CD4-positive, alpha-beta T cell treated with Interleukin-4 for 1 hour (primary cell): ENCODE measurements around the gene CDH22.

ENCODE experiments used
- DNase-seq, 2 donors: peaks; one replicate each; pipeline ENCODE4 v3.0.0-alpha.2; 2020 to 2022

Gene CDH22

GRCh38 chr20:46235077-46235476 lies 73.2 kb downstream of the CDH22 start:
- DNase-seq = no peak

GRCh38 chr20:46233701-46234100 lies 74.6 kb downstream of the CDH22 start:
- DNase-seq = no peak

- DNase-seq = no peak
Measured at GRCh38 chr20:46232539-46232938, 75.8 kb downstream of the CDH22 start.

- DNase-seq = no peak
Measured at GRCh38 chr20:46230801-46231282, 77.5 kb downstream of the CDH22 start.

- DNase-seq = no peak
Measured at GRCh38 chr20:46230106-46230491, 78.2 kb downstream of the CDH22 start.

- DNase-seq = no peak
Measured at GRCh38 chr20:46229478-46230105, 78.7 kb downstream of the CDH22 start.

GRCh38 chr20:46228670-46229069 lies 79.6 kb downstream of the CDH22 start:
- no peak for DNase-seq

GRCh38 chr20:46227272-46227767 lies 81.0 kb downstream of the CDH22 start:
- no peak for DNase-seq

- DNase-seq = no peak
Measured at GRCh38 chr20:46226602-46227001, 81.7 kb downstream of the CDH22 start.

- no peak for DNase-seq
Measured at GRCh38 chr20:46222521-46223007, 85.7 kb downstream of the CDH22 start.

GRCh38 chr20:46221256-46221833 lies 87.0 kb downstream of the CDH22 start:
- no peak for DNase-seq

GRCh38 chr20:46220455-46221207 lies 87.7 kb downstream of the CDH22 start:
- no peak for DNase-seq

- no peak for DNase-seq
Measured at GRCh38 chr20:46219920-46220319, 88.4 kb downstream of the CDH22 start.

- DNase-seq = no peak
Measured at GRCh38 chr20:46219190-46219589, 89.1 kb downstream of the CDH22 start.

GRCh38 chr20:46218656-46219055 lies 89.6 kb downstream of the CDH22 start:
- no peak for DNase-seq

GRCh38 chr20:46217583-46217982 lies 90.7 kb downstream of the CDH22 start:
- DNase-seq = no peak

- no peak for DNase-seq
Measured at GRCh38 chr20:46216770-46217464, 91.4 kb downstream of the CDH22 start.

- no peak for DNase-seq
Measured at GRCh38 chr20:46215913-46216707, 92.2 kb downstream of the CDH22 start.

GRCh38 chr20:46214824-46215488 lies 93.3 kb downstream of the CDH22 start:
- DNase-seq = no peak

- DNase-seq = no peak
Measured at GRCh38 chr20:46213946-46214823, 94.1 kb downstream of the CDH22 start.

GRCh38 chr20:46212876-46213275 lies 95.4 kb downstream of the CDH22 start:
- no peak for DNase-seq
